ENCODE results near the gene EYA4.

Gene EYA4

GRCh38 chr6:133441491-133441890, 200.3 kb downstream of the EYA4 start:
- DNase-seq (ENCODE audit: low spot score) (no peak), FAIRE-seq (no peak)

- DNase-seq (ENCODE audit: low spot score) (no peak), FAIRE-seq (no peak)
These were observed 205.6 kb downstream of the EYA4 start for GRCh38 chr6:133446789-133447188.

- no peak for DNase-seq (ENCODE audit: low spot score)
- no peak for FAIRE-seq
These were observed 206.8 kb downstream of the EYA4 start for GRCh38 chr6:133447924-133448323.

GRCh38 chr6:133456439-133456838, 215.3 kb downstream of the EYA4 start:
- FAIRE-seq, result no peak

GRCh38 chr6:133456944-133457343, 215.8 kb downstream of the EYA4 start:
- no peak for FAIRE-seq
- no peak for DNase-seq (ENCODE audit: low spot score)

More at GRCh38 chr6:133456439-133456838, 215.3 kb downstream of the EYA4 start:
- DNase-seq (ENCODE audit: low spot score), result no peak

- FAIRE-seq (no peak), DNase-seq (ENCODE audit: low spot score) (no peak)
These were observed 218.9 kb downstream of the EYA4 start for GRCh38 chr6:133460101-133460500.

- DNase-seq (ENCODE audit: low spot score) (no peak), FAIRE-seq (no peak)
These were observed 222.6 kb downstream of the EYA4 start for GRCh38 chr6:133463790-133464189.

- no peak for DNase-seq (ENCODE audit: low spot score)
- no peak for FAIRE-seq
These were observed 225.5 kb downstream of the EYA4 start for GRCh38 chr6:133466680-133467079.

- no peak for FAIRE-seq
- DNase-seq (ENCODE audit: low spot score), result no peak
These were observed 226.2 kb downstream of the EYA4 start for GRCh38 chr6:133467231-133467981.

GRCh38 chr6:133467982-133468380, 226.8 kb downstream of the EYA4 start:
- no peak for DNase-seq (ENCODE audit: low spot score)
- FAIRE-seq, result no peak

- FAIRE-seq, result no peak
- no peak for DNase-seq (ENCODE audit: low spot score)
These were observed 227.4 kb downstream of the EYA4 start for GRCh38 chr6:133468591-133468990.

GRCh38 chr6:133474516-133474915, 233.4 kb downstream of the EYA4 start:
- DNase-seq (ENCODE audit: low spot score) (no peak), FAIRE-seq (no peak)

GRCh38 chr6:133478673-133479072, 237.5 kb downstream of the EYA4 start:
- FAIRE-seq, result no peak
- no peak for DNase-seq (ENCODE audit: low spot score)

- no peak for DNase-seq (ENCODE audit: low spot score)
- no peak for FAIRE-seq
These were observed 246.0 kb downstream of the EYA4 start for GRCh38 chr6:133487174-133487573.

- FAIRE-seq (peak; percentile 75), DNase-seq (ENCODE audit: low spot score) (no peak)
These were observed 254.2 kb downstream of the EYA4 start for GRCh38 chr6:133495205-133495903.

- no peak for DNase-seq (ENCODE audit: low spot score)
- FAIRE-seq, result peak; percentile 16
These were observed 258.5 kb downstream of the EYA4 start for GRCh38 chr6:133499662-133500061.

GRCh38 chr6:133501675-133502270, 260.6 kb downstream of the EYA4 start:
- DNase-seq (ENCODE audit: low spot score) (no peak), FAIRE-seq (no peak)

GRCh38 chr6:133502441-133503335, 261.5 kb downstream of the EYA4 start:
- FAIRE-seq, result peak; percentile 93

GRCh38 chr6:133503336-133503729, 262.2 kb downstream of the EYA4 start:
- DNase-seq (ENCODE audit: low spot score) (peak; percentile 57), FAIRE-seq (no peak)

More at GRCh38 chr6:133502441-133503335, 261.5 kb downstream of the EYA4 start:
- peak; percentile 81 for DNase-seq (ENCODE audit: low spot score)

- no peak for DNase-seq (ENCODE audit: low spot score)
- no peak for FAIRE-seq
These were observed 263.0 kb downstream of the EYA4 start for GRCh38 chr6:133504158-133504557.

GRCh38 chr6:133504761-133505160, 263.6 kb downstream of the EYA4 start:
- FAIRE-seq, result no peak
- DNase-seq (ENCODE audit: low spot score), result no peak

All from RCC 7860 (cell line).